Trophoblast cell (in vitro differentiated cells and primary cell): ENCODE measurements around the gene CSKMT.

ENCODE experiments used
- DNase-seq, 2 donors: peaks; one replicate each; pipeline ENCODE4 v3.0.0-alpha.2; 2016
- H2AFZ ChIP-seq: 2 replicates; pipeline ENCODE4 v1.6.1; 2013; ENCODE audit warnings: low read length, moderate library complexity, mild to moderate bottlenecking; ENCODE audit not compliant: insufficient read depth, poor library complexity
- H2AK5ac ChIP-seq: 2 replicates; pipeline ENCODE4 v1.6.1; 2013; ENCODE audit warnings: mild to moderate bottlenecking, low read length
- H2BK120ac ChIP-seq: 2 replicates; pipeline ENCODE4 v1.6.1; 2013; ENCODE audit warnings: low read length, mild to moderate bottlenecking, moderate library complexity; ENCODE audit not compliant: insufficient read depth, poor library complexity
- H2BK12ac ChIP-seq: 2 replicates; pipeline ENCODE4 v1.6.1; 2013; ENCODE audit warnings: mild to moderate bottlenecking, low read length, moderate library complexity
- H2BK5ac ChIP-seq: 2 replicates; pipeline ENCODE4 v1.6.1; 2013; ENCODE audit warnings: low read length, low read depth, moderate library complexity, mild to moderate bottlenecking; ENCODE audit not compliant: poor library complexity
- H3K14ac ChIP-seq: 2 replicates; pipeline ENCODE4 v1.6.1; 2013; ENCODE audit warnings: mild to moderate bottlenecking, low read length
- H3K18ac ChIP-seq: 2 replicates; pipeline ENCODE4 v1.6.1; 2013; ENCODE audit warnings: mild to moderate bottlenecking, low read length
- H3K23ac ChIP-seq: 2 replicates; pipeline ENCODE4 v1.6.1; 2013; ENCODE audit warnings: low read length
- H3K27ac ChIP-seq: 2 replicates; pipeline ENCODE4 v1.5.1; 2013; ENCODE audit warnings: low read depth, mild to moderate bottlenecking, inconsistent platforms, low read length, moderate library complexity
- H3K27me3 ChIP-seq: 2 replicates; pipeline ENCODE4 v1.6.1; 2013; ENCODE audit warnings: inconsistent platforms, mild to moderate bottlenecking, low read length, moderate library complexity; ENCODE audit not compliant: insufficient read depth
- H3K36me3 ChIP-seq, 2 experiments: 1 replicate in 1 of 2; 2 replicates in 1 of 2; pipeline ENCODE4 v1.6.1; 2013; ENCODE audit warnings: low read length in 2 of 2, mild to moderate bottlenecking in 2 of 2, moderate library complexity in 1 of 2; ENCODE audit not compliant: insufficient read depth in 2 of 2, control insufficient read depth in 1 of 2
- H3K4ac ChIP-seq: 2 replicates; pipeline ENCODE4 v1.6.1; 2013; ENCODE audit warnings: low read depth, mild to moderate bottlenecking, low read length, moderate library complexity
- H3K4me1 ChIP-seq, 2 experiments: 1 replicate in 1 of 2; 2 replicates in 1 of 2; pipeline ENCODE4 v1.6.1; 2013; ENCODE audit warnings: low read length in 2 of 2, mild to moderate bottlenecking in 2 of 2, moderate library complexity in 1 of 2; ENCODE audit not compliant: insufficient read depth in 2 of 2, control insufficient read depth in 1 of 2
- H3K4me2 ChIP-seq: 2 replicates; pipeline ENCODE4 v1.6.1; 2013; ENCODE audit warnings: inconsistent platforms, mild to moderate bottlenecking, low read length, moderate library complexity
- H3K4me3 ChIP-seq: 2 replicates; pipeline ENCODE4 v1.5.1; 2013; ENCODE audit warnings: mild to moderate bottlenecking, low read depth, low read length, inconsistent platforms
- H3K79me1 ChIP-seq: one replicate; pipeline ENCODE4 v1.6.1; 2013; ENCODE audit warnings: low read length
- H3K79me2 ChIP-seq: 2 replicates; pipeline ENCODE4 v1.6.1; 2013; ENCODE audit warnings: low read length, mild to moderate bottlenecking; ENCODE audit not compliant: control insufficient read depth, insufficient read depth, poor library complexity
- H3K9ac ChIP-seq: 2 replicates; pipeline ENCODE4 v1.6.1; 2013; ENCODE audit warnings: mild to moderate bottlenecking, low read length
- H3K9me3 ChIP-seq: 2 replicates; pipeline ENCODE4 v1.6.1; 2013; ENCODE audit warnings: low read depth, mild to moderate bottlenecking, control low read depth, inconsistent platforms, low read length; ENCODE audit not compliant: insufficient read depth
- H4K12ac ChIP-seq: 2 replicates; pipeline ENCODE4 v1.6.1; 2013; ENCODE audit warnings: low read depth, mild to moderate bottlenecking, low read length, moderate library complexity
- H4K8ac ChIP-seq: 2 replicates; pipeline ENCODE4 v1.6.1; 2013; ENCODE audit warnings: low read depth, mild to moderate bottlenecking, low read length, moderate library complexity
- H4K91ac ChIP-seq: one replicate; pipeline ENCODE4 v1.6.1; 2013; ENCODE audit warnings: low read depth, mild to moderate bottlenecking, low read length, moderate library complexity
- WGBS: extraction: QIAGEN DNeasy Blood & Tissue Kit; methylation state at CpG from one replicate; pipeline ENCODE4 v1.1.7; 2013; ENCODE audit warnings: missing lambda C conversion rate; ENCODE audit not compliant: insufficient read length, insufficient coverage; ENCODE audit errors: extremely low coverage; 5-methylcytosine and 5-hydroxymethylcytosine counted together

Gene CSKMT

GRCh38 chr11:62647609-62648005, 17.5 kb upstream of the CSKMT start:
- Histone ChIP-seq H3K9ac (no peak overlapping the region), H2AK5ac (no peak overlapping the region), H3K4me1 (peaks cover 8 to 14% of the 10 kb centered on the region in 2 experiments), H3K4me2 (no peak overlapping the region), H4K8ac (no peak overlapping the region), H3K36me3 (peaks cover 30 to 35% of the 10 kb centered on the region in 2 experiments), H3K14ac (no peak overlapping the region), H3K27me3 (no peaks in the 10 kb centered on the region), H2AFZ (no peak overlapping the region), H4K91ac (no peak overlapping the region), H3K27ac (no peak overlapping the region), H3K18ac (no peak overlapping the region), H3K79me2 (peaks cover 12% of the 10 kb centered on the region), H2BK120ac (no peak overlapping the region), H3K9me3 (no peaks in the 10 kb centered on the region), H3K4me3 (no peak overlapping the region), H3K79me1 (peaks cover 7% of the 10 kb centered on the region), H4K12ac (no peak overlapping the region), H2BK12ac (no peak overlapping the region), H3K4ac (no peak overlapping the region), H3K23ac (no peak overlapping the region), H2BK5ac (no peak overlapping the region)
- DNase-seq, result no peak
- WGBS, result no CpG with 5 or more reads among the region's 6 CpGs

- H3K27ac ChIP-seq, result no peak overlapping the region
- H3K36me3 ChIP-seq, result peaks cover 30 to 35% of the 10 kb centered on the region in 2 experiments
- no peaks in the 10 kb centered on the region for H3K27me3 ChIP-seq
- H2BK12ac ChIP-seq, result no peak overlapping the region
- no peak overlapping the region for H2AK5ac ChIP-seq
- peaks cover 17% of the 10 kb centered on the region for H3K79me2 ChIP-seq
- no peaks in the 10 kb centered on the region for H3K9me3 ChIP-seq
- no peak overlapping the region for H3K4me2 ChIP-seq
- no peak overlapping the region for H4K8ac ChIP-seq
- WGBS, result no CpG with 5 or more reads among the region's 24 CpGs
- no peak overlapping the region for H3K18ac ChIP-seq
- no peak overlapping the region for H3K23ac ChIP-seq
- no peak overlapping the region for H3K9ac ChIP-seq
- no peak overlapping the region for H3K4ac ChIP-seq
- DNase-seq, result no peak
- no peak overlapping the region for H2BK5ac ChIP-seq
- no peak overlapping the region for H3K14ac ChIP-seq
- peaks cover 9 to 15% of the 10 kb centered on the region in 2 experiments for H3K4me1 ChIP-seq
- no peak overlapping the region for H2AFZ ChIP-seq
- H2BK120ac ChIP-seq, result no peak overlapping the region
- H4K12ac ChIP-seq, result no peak overlapping the region
- H4K91ac ChIP-seq, result no peak overlapping the region
- peaks cover 13% of the 10 kb centered on the region for H3K79me1 ChIP-seq
- no peak overlapping the region for H3K4me3 ChIP-seq
Observed at GRCh38 chr11:62648185-62648966, 16.7 kb upstream of the CSKMT start.

GRCh38 chr11:62648967-62649364, 16.1 kb upstream of the CSKMT start:
- Histone ChIP-seq H3K27me3 (no peaks in the 10 kb centered on the region), H3K4ac (no peak overlapping the region), H3K4me1 (peaks cover 10 to 17% of the 10 kb centered on the region in 2 experiments), H2BK12ac (no peak overlapping the region), H2AK5ac (no peak overlapping the region), H3K4me2 (no peak overlapping the region), H2AFZ (no peak overlapping the region), H4K12ac (no peak overlapping the region), H3K23ac (no peak overlapping the region), H3K9ac (no peak overlapping the region), H3K18ac (no peak overlapping the region), H4K91ac (no peak overlapping the region), H3K14ac (no peak overlapping the region), H2BK120ac (no peak overlapping the region), H3K27ac (no peak overlapping the region), H3K79me1 (peaks cover 15% of the 10 kb centered on the region), H2BK5ac (no peak overlapping the region), H3K9me3 (no peaks in the 10 kb centered on the region), H4K8ac (no peak overlapping the region), H3K79me2 (peaks cover 17% of the 10 kb centered on the region), H3K36me3 (peaks cover 27 to 31% of the 10 kb centered on the region in 2 experiments), H3K4me3 (no peak overlapping the region)
- no peak for DNase-seq
- no CpG with 5 or more reads among the region's 11 CpGs for WGBS

GRCh38 chr11:62649486-62649885, 15.6 kb upstream of the CSKMT start:
- peaks cover 17% of the 10 kb centered on the region for H3K79me2 ChIP-seq
- DNase-seq, result no peak
- H2BK120ac ChIP-seq, result no peak overlapping the region
- H3K4me2 ChIP-seq, result no peak overlapping the region
- peaks cover 10 to 17% of the 10 kb centered on the region in 2 experiments for H3K4me1 ChIP-seq
- no peaks in the 10 kb centered on the region for H3K27me3 ChIP-seq
- H4K8ac ChIP-seq, result no peak overlapping the region
- H3K14ac ChIP-seq, result no peak overlapping the region
- H3K4me3 ChIP-seq, result no peak overlapping the region
- H3K79me1 ChIP-seq, result peaks cover 15% of the 10 kb centered on the region
- no peak overlapping the region for H4K12ac ChIP-seq
- no peak overlapping the region for H2AFZ ChIP-seq
- no peak overlapping the region for H3K18ac ChIP-seq
- H3K4ac ChIP-seq, result no peak overlapping the region
- H3K23ac ChIP-seq, result no peak overlapping the region
- no peaks in the 10 kb centered on the region for H3K9me3 ChIP-seq
- no peak overlapping the region for H2AK5ac ChIP-seq
- H2BK5ac ChIP-seq, result no peak overlapping the region
- peaks cover 23 to 26% of the 10 kb centered on the region in 2 experiments for H3K36me3 ChIP-seq
- no peak overlapping the region for H3K27ac ChIP-seq
- WGBS, result no CpG with 5 or more reads among the region's 11 CpGs
- H4K91ac ChIP-seq, result no peak overlapping the region
- no peak overlapping the region for H2BK12ac ChIP-seq
- H3K9ac ChIP-seq, result no peak overlapping the region
